ENCODE results near the gene KCNN1. TPM values are rescaled to one million over a fixed set of nuclear protein-coding genes. Genes with fewer than 3 reads are reported as not detected.

Gene KCNN1
- total and polyA plus RNA-seq, 12 donors: 0.16 to 2.5 (median 0.62) TPM; not detected in 2

DNA sequence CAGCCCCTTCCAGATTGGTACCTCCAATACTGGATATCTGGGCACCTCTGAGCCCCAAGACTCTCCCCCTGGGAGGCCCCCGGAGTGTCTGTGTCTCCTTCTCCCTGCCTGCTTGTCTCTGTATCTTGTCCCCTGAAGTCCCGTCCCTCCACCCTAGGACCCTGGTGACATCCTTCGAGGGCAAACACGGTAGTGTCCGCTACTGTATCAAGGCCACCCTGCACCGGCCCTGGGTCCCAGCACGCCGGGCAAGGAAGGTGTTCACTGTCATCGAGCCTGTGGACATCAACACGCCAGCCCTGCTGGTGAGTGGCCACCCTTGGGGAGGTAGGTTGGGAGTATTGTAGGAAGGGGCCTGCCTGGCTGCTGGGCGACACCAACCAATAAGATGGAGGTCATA is 41.9 kb downstream of the KCNN1 start:
- 83 to 95% (median 86%) methylated on average over 11 of the region's 11 CpGs for WGBS, 4 donors
- H3K36me3 ChIP-seq (replicated peaks in 1 of 2): peaks cover 0 to 29% of the 10 kb centered on the region in 2 donors
- no peaks in the 10 kb centered on the region for H3K9me3 ChIP-seq (replicated peaks in 1 of 3)
- intact Hi-C loops (cut with DNase I): no loop called here
- no peak for DNase-seq
- no peaks in the 10 kb centered on the region for H3K27me3 ChIP-seq
- TF ChIP-seq CTCF (IDR thresholded peaks at IDR 0.05) (no peak), POLR2A (IDR thresholded peaks at IDR 0.05) (no peak)
- no peak overlapping the region for H3K27ac ChIP-seq
- H3K4me1 ChIP-seq (replicated peaks in 1 of 2): peaks cover 0 to 9% of the 10 kb centered on the region in 2 donors
- peak overlapping the region in 1 of 4 donors; percentile 62 for H3K4me3 ChIP-seq

- intact Hi-C loops (cut with DNase I): no loop called here
- H3K36me3 ChIP-seq (replicated peaks in 1 of 2): peaks cover 0 to 29% of the 10 kb centered on the region in 2 donors
- no peaks in the 10 kb centered on the region for H3K27me3 ChIP-seq
- peak overlapping the region in 1 of 5 donors; percentile 4 for H3K27ac ChIP-seq
- TF ChIP-seq POLR2A (IDR thresholded peaks at IDR 0.05) (no peak), CTCF (IDR thresholded peaks at IDR 0.05) (no peak)
- H3K4me3 ChIP-seq: peak overlapping the region in 1 of 4 donors; percentile 62
- H3K4me1 ChIP-seq (replicated peaks in 1 of 2): peaks cover 0 to 9% of the 10 kb centered on the region in 2 donors
- no peaks in the 10 kb centered on the region for H3K9me3 ChIP-seq (replicated peaks in 1 of 3)
- WGBS, 4 donors: 84 to 92% (median 89%) methylated on average over 20 to 37 of the region's 37 CpGs
- DNase-seq: peak in 1 of 7 donors; percentile 17
Observed at GRCh38 chr19:18009412-18010066, 42.6 kb downstream of the KCNN1 start.

DNA sequence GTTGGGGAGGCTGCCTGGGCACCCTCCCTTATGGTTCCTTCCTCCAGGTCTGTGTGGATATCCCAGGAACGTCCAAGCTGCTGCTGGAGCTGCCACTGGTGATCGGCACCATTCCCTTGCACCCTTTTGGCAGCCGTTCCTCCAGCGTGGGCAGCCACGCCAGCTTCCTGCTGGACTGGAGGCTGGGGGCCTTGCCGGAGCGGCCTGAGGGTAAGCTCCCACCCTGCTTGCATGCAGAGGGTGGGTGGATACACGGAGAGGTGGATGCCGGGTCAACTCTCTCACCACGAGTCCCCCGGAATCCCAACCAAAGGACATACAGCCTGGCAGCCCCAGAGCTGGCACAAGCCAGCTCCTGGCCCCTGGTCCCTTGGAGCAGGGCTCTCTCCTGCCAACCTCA is 43.2 kb downstream of the KCNN1 start:
- H3K27me3 ChIP-seq: no peaks in the 10 kb centered on the region
- intact Hi-C loops (cut with DNase I): no loop called here
- H3K36me3 ChIP-seq (replicated peaks in 1 of 2): peaks cover 0 to 29% of the 10 kb centered on the region in 2 donors
- no peak overlapping the region for H3K4me3 ChIP-seq
- H3K4me1 ChIP-seq (replicated peaks in 1 of 2): peaks cover 0 to 9% of the 10 kb centered on the region in 2 donors
- H3K27ac ChIP-seq: peak overlapping the region in 1 of 5 donors; percentile 4
- no peak for TF ChIP-seq CTCF (IDR thresholded peaks at IDR 0.05)
- WGBS, 4 donors: 77 to 90% (median 80%) methylated on average over 3 to 11 of the region's 11 CpGs; no CpG with 5 or more reads in 1 of the 4 donors
- H3K9me3 ChIP-seq (replicated peaks in 1 of 3): no peaks in the 10 kb centered on the region
- peak in 1 of 7 donors; percentile 23 for DNase-seq

GRCh38 chr19:18013210-18014111 is 46.6 kb downstream of the KCNN1 start:
- whole genome bisulfite sequencing, 4 donors: 64 to 68% (median 67%) methylated on average over 16 to 17 of the region's 17 CpGs
- Histone ChIP-seq H3K36me3 (replicated peaks in 1 of 2) (peaks cover 0 to 29% of the 10 kb centered on the region in 2 donors), H3K9me3 (replicated peaks in 1 of 3) (no peaks in the 10 kb centered on the region), H3K4me3 (no peak overlapping the region), H3K4me1 (replicated peaks in 1 of 2) (peaks cover 0 to 21% of the 10 kb centered on the region in 2 donors), H3K27me3 (no peaks in the 10 kb centered on the region), H3K27ac (peak overlapping the region in 1 of 5 donors; percentile 12)
- DNase-seq: peak in 4 of 7 donors; percentile 18 to 68 (median 44)
- no peak for TF ChIP-seq POLR2A (IDR thresholded peaks at IDR 0.05)
- TF ChIP-seq CTCF (IDR thresholded peaks at IDR 0.05): no peak
- intact Hi-C loops (cut with DNase I): no loop called here
